Renal cortex interstitium (tissue), 11 donors: ENCODE measurements around the gene COL4A2. TPM values are rescaled to one million over a fixed set of nuclear protein-coding genes. Genes with fewer than 3 reads are reported as not detected.

Experiments
- DNase-seq, 11 donors: peaks; one replicate each; pipeline ENCODE4 v3.0.0-alpha.2; 2013; ENCODE audit warnings: low read depth in 9 of 11, low spot score in 4 of 11; ENCODE audit errors: extremely low read depth in 1 of 11
- polyA plus RNA-seq, 3 donors: library from polyadenylated mRNA; unstranded; fragments of 120-200 nt; gene quantifications; one replicate each; pipeline ENCODE4 v1.2.1, GENCODE V29; 2013; ENCODE audit not compliant: insufficient read length in 3 of 3

COL4A2 gene
- polyA plus RNA-seq, 3 donors, result 422 to 524 (median 515) TPM

DNA sequence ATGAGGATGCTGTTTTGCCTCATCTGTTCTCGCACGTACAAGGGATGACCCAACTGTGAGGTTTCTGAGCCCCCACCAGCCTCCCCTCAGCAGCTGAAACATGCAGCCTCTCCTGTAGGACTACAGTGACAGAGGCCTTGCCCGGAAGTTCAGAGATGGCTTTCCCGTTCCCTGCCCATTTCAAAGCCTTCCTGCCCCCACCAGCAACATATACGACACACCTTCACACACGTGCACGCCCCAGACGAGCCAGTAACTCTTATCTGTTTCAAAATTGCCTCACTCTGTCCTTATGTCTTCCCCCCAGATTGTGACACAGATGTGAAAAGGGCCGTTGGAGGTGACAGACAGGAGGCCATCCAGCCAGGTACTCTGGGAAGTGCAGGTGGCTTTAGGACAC lies 158.6 kb downstream of the COL4A2 start:
- no peak for DNase-seq

DNA sequence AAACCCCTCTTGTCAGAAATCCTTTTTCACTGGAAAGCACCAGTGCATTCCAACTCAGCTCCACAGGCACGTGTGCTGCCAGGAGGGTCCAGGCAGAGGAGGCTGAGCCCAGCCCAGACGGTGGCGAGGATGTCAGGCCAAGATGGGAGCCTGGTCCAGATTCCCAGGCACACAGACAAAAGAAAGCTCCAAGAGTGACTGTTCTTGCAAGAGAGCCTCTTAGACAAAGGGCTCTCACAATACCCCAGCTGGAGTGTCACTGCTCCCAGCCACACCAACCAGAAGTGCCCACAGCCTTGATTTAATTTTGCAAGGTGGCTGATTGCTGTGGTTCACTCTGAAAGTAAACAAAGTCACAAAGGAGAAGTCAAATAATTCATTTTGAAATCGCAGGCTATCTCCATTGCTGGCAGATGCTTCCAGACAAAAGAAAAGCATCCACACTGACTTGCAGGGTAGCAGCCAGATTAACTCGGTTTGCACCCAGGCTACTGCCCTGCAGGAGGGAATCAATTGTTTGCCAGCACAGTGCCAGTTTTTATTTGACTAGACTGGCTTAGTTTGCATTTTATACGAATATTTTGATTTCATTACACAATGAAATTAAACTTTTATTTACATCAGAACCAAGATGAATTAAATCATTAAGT lies 159.3 kb downstream of the COL4A2 start:
- DNase-seq, result no peak

DNA sequence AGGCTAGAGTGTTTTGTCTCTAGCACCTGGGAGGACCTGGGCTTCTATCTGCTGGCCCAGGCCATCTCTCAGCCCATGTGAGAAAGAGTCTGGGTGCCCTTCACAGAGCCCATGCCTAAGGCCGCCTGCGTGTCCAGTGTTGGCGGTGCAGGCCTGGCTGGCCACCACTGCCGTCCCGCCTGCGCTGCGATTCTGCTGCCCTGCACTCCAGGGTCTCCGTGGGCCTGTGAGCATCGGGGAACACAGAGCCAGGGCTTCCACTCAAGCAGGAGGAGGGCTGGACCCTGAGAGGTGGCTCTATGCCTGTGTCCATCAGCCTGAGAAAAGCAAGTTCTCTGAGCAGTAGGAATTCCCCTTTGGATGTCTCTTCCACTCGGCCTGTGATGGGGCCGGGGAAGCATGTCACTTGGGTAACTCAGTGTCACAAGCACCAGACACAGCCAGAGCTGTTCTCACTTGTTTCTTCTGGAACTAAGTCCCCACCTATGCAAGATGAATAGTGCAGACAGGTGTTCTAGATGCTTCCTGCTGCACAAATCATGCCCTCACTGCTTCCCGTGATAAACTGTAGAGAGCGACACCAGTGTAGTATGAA lies 160.5 kb downstream of the COL4A2 start:
- DNase-seq, result no peak

DNA sequence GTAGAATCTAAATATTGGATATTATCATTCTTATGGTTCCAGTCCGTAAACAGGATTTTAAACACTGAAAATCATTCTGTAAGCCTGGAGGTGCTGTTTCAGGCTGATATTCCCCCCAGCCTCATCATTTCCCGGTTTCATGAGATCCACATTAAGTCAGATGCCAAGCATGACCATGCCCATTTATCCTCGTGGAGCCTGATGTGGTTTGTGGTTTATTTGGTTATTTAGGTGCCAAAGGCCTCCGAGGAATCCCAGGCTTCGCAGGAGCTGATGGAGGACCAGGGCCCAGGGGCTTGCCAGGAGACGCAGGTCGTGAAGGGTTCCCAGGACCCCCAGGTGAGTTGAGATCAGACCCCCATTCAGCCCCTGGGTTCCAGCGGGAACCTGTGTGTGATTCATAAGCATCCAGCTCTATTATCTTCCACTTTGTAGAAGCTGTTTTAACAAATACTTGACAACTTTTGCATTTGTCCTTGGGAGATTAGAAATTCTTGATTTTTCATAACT lies 162.0 kb downstream of the COL4A2 start:
- DNase-seq, result no peak

DNA sequence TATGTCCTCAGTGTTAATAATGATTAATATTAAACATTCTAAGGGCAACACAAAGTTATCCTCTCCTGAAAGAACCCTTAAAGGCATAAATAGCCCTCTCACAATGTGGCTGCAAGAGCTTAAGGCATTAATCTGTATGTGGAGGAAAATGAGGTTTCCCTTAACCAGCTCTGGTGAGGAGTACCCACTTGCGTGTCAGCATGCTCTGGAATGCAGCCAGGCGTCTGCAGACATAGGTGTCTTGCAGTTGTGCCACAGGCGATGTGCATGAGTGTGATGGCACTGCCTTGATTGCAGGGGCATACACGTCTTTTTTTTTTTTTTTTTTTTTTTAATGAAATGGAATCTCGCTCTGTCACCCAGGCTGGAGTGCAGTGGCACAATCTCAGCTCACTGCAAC lies 162.5 kb downstream of the COL4A2 start:
- no peak for DNase-seq

DNA sequence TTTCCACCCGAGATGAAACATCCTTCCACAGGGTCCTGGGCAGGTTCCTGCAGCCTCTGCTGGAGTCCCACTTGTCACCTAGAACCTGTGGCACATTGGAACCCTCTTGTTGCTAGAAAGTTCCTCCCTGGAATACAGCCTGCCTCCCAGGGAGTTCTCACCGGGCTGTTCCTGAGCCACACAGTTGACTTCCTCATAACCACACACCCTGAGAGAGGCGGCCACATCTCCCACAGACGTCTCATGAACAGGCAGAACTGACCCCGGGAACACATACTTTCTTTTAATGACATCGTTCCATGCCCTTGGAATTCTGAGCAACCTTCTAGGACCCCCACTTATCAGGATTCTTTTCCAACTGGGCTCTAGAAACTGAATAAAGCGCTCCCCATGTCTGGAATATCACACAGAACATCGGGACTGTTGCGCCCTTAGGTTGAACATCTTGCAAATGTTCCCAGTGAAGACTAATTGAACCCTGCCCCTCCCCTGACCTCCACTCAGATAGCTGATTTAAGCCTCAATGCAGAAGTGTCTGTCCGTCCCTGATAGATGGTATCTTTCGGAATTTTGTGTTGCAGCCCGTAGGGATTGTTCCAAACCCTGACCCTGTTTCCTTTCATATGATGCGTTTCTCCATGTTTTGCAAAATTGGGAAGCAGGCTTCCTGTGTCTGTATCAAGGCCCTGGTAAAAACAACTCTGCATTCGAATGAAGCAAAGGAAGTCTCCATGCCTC lies 163.4 kb downstream of the COL4A2 start:
- no peak for DNase-seq

DNA sequence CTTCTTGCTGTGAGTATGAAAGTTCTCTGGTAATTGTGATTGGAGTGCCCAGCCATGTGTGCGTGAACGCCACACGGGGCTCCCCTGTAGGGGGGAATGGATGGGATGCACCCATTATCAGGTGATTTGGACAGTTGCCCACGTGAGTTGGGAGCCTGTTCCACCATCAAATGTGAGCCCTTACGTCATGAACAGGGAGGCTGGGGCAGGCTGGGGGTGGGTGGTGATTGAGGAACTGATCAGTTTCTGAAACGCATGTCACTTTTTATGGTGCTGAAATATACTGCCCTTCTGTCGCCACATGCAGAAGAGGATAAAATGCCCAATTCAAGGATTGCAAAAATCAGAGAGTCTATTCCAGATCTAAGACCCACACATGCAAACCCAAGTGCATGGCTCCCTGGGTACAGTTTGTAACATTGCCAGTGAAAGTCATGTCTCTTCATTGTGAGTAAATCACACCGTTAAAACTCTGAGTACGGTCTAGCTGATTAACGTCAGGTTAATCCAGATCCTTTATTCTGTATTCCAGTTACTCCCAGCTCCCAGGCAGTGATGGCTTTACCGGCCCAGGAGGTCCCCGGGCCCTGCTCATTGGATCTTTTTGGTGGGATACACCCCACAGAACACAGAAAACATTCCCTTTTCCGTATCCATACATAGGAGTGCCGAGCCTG lies 164.2 kb downstream of the COL4A2 start:
- no peak for DNase-seq

DNA sequence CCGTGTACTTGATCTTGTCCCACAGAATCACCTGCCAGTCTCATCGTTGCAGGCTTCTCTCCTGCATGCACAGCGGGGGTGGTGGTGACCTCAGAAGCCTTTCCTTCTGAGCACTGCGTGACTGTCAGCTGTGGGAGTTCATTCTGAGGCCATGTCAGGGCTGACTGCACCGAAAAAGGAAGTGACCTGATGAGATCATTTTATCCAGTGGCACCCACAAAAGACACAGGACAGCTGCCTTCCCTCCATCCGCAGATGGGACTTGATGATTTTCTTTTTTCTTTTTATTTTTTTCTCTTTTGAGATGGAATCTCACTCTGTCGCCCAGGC lies 164.7 kb downstream of the COL4A2 start:
- DNase-seq, result peak in 7 of 11 donors; percentile 30 to 71 (median 49)

DNA sequence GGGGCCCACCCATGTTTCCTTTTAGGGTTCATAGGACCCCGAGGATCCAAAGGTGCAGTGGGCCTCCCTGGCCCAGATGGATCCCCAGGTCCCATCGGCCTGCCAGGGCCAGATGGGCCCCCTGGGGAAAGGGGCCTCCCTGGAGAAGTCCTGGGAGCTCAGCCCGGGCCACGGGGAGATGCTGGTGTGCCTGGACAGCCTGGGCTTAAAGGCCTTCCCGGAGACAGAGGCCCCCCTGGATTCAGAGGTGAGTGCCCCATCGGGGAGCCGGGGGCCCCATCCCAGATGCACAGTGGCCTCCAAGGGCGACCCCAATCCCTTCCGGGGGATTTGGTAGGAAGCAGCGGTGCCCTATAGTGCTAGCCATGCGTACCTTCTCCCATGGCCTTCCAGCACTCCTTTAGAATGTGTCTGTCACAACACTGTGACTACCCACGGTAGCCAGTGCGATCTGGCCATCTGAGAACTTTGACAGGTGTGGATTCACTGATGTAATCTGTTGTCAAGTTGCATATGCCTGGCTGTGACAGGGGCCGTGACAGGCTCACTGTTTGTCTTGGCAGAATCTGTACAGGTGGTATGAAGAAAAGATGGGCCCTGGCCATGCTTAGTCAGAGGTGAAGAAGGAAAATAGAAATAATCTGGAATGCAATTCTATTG lies 165.9 kb downstream of the COL4A2 start:
- no peak for DNase-seq

DNA sequence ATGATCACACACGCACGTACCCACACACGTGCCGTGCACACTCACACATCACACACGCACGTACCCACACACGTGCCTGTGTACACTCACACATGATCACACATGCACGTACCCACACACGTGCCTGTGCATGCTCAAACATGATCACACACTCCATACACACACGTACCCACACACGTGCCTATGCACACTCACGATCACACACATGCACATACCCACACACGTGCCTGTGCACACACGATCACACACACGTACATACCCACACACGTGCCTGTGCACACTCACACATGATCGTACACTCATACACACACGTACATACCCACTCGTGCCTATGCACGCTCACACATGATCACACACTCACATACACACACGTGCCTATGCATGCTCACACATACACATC lies 167.6 kb downstream of the COL4A2 start:
- no peak for DNase-seq

DNA sequence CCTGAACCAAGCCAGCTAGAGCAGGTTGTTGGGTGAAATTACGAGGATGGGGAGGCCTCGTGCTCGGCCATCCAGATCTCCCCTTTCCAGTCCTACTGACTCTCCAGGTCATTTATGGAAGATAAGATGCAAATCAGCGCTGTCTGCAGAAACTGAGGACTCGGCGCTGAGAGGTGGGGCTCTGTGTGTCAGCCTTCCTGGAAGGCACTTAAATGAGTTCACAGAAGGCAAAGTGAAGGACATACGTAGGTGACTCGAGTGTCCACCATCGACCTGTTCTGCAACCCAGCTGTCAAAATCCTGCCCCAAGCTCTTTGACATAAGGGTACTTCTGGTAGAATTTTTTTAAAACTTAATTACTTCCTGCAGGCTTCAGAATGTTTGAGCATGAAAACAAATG lies 168.0 kb downstream of the COL4A2 start:
- DNase-seq, result no peak

DNA sequence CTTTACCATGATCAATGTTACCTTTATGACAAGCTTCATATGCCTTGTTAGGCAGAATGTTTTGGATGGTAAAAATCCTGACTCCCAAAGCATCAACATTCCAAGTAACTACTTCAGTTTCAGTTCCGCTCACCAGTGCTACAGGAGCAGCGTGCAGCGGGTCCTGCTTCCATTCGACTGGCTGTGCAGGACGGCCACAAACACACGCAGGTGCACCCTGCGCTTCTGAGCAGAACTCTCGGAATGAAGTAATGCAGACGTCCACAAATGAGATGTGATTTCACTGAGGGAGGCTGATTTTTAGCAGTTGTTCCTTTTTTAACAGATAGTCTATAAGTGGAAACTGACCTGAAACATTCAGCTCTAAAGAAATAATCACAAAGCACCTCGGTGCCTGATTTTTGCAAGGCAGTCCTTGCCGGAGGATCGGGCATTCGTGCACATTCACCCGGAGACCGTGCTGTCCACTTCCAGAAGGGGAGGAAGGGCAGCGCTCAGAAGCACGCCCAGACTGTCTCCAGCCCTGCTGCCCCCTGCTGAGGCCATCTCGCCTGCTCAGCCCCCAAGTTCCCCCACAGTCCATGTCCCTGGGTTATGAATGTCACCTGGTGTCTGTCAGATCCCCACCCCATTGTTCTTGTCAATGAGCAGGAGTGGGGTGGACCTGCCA lies 168.6 kb downstream of the COL4A2 start:
- no peak for DNase-seq

DNA sequence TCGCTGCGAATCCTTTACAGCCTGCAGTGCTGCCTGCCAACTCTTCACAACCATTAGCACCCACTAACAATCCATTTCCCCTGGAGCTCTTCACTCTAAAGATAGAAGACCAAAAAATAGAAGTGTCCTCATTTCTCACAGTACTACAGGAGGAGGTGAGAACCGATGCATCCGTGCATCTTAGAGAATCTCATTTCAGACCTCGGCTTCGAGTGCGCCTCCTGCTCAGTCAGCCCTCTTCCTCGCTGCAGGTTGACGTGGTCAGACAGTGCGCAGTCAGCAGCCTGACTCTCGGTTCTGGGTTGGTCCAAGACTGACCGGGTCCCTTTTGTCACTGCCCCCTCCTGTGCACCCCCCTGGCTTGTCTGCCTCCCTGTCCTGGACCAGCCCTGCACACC lies 169.1 kb downstream of the COL4A2 start:
- no peak for DNase-seq

DNA sequence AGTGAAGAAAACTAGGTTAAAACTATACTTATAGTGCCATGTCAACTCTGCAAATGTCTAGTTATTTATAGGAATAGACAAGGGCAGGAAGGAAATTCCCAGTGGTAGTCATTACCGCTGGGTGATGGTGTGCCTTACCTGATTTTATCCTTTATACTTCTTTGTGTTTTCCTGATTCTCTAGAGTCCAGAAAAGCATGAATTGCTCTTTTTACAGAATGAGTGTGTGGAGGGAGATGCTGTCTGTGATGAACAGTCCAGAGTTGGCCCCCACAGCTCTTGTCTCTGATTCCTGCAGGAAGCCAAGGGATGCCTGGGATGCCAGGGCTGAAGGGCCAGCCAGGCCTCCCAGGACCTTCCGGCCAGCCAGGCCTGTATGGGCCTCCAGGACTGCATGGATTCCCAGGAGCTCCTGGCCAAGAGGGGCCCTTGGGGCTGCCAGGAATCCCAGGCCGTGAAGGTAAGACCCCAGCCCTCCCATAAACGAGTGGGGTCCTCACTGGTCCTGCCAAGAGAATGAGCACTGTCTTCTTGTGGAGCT lies 170.7 kb downstream of the COL4A2 start:
- DNase-seq, result no peak

DNA sequence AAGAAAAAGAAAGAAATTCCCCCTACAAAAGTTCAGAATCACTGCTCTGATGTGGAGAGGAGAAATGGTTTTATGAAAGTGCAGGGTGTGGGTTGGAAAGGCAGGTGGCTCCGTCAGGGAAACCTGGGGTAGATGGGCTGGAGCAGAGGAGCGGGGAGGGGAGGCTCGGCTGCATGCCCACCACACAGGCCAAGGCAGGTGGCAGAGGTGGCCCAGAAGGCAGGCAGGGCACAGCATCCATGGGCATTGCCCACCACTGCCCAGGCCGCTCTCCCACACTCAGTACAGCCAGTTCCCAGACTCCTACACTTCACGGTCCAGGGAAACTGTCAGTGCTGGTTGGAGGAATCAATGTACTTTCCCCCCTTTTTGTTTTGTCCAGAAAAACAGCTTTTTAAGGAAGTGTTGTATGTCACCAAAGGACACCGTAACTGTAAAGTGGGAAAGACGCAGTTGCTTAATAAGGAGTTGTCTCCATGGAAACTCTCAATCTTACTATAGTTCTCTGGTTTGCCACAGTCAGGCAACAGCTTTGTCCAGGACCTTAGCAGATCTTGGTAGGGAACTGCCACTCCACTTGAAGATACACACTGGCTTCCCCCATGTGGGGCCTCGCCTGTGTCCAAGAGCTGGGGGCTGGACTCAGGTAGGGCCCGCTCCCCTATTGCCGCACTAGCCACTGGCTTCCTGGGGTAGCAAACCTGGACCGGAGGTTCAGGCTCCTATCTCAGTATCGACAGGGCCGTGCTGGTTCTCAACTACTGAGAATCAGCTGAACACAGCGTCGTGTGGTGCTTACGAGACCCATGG lies 171.5 kb downstream of the COL4A2 start:
- no peak for DNase-seq

DNA sequence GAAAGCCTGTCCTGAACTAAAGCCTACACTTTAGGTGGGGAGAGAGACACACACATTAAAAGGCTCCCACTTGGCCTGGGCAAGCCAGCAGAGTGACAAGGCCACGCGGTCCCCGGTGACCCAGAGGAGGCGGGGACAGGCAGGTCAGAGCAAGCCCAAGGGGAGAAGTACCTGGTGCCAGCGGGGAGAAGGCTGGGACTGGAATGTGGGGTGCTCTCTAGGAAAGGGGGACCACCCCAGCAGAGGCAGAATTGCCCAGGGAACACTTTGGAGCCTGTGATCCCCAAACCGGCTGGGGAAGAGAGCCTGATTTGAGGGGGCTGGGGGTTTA lies 172.1 kb downstream of the COL4A2 start:
- no peak for DNase-seq

DNA sequence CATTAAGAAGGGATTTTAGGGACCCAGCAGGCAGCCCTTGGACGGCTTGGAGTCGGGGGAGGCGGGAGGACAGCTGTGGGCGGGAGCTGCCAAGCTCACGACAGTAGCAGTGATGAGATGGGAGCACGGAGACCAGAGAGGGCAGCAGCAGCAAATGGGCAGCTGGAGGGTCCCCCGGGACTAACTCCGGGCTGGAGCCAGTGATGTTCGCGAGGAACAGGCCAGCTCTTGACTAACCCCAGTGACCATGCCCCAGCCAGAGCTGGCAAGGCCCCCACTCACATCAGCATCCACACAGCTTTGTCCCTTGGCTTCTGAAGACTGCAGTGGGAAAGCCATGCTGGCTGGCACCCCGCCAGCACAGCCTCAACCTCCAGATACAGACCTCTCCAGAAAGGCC lies 172.6 kb downstream of the COL4A2 start:
- no peak for DNase-seq

DNA sequence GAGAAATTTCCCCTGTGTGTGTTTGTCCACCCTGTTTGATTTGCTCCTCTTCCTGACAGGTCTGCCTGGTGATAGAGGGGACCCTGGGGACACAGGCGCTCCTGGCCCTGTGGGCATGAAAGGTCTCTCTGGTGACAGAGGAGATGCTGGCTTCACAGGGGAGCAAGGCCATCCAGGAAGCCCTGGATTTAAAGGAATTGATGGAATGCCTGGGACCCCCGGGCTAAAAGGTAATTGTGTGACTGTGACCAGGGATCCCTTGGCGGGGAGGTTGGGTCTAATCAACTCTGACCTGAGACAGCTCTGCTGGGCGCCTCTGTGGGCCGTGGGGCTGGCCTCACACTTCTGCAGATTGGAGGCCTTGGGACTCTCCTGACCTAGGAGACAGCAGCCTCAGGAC lies 173.1 kb downstream of the COL4A2 start:
- DNase-seq, result no peak
